GM12801 (cell line): ENCODE measurements around the gene CCT7.

Experiments used
- TF ChIP-seq, protein P1 (sequence below): IDR thresholded peaks from one replicate; pipeline ENCODE4 v1.5.1; 2011; ENCODE audit warnings: control low read depth; ENCODE audit not compliant: insufficient read length; ENCODE audit errors: extremely low read depth

CCT7 gene

DNA sequence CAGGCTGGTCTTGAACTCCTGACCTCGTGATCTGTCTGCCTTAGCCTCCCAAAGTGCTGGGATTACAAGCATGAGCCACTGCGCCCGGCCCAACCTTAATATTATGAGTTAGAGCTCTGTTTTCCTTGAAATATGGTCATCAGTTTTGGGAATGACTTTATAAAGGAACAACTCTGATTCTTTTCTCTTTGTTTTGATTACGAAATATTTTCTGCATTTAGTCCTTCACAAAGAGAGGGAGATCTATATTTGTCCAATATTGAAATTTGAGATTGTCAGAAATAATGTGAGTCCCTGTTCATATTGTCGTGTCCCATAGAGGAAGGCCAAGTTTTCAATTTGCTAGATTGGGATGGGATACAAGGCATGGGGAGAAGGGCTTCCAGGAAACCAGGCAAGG, 16.9 kb upstream of the CCT7 start:
- TF ChIP-seq, protein P1, sequence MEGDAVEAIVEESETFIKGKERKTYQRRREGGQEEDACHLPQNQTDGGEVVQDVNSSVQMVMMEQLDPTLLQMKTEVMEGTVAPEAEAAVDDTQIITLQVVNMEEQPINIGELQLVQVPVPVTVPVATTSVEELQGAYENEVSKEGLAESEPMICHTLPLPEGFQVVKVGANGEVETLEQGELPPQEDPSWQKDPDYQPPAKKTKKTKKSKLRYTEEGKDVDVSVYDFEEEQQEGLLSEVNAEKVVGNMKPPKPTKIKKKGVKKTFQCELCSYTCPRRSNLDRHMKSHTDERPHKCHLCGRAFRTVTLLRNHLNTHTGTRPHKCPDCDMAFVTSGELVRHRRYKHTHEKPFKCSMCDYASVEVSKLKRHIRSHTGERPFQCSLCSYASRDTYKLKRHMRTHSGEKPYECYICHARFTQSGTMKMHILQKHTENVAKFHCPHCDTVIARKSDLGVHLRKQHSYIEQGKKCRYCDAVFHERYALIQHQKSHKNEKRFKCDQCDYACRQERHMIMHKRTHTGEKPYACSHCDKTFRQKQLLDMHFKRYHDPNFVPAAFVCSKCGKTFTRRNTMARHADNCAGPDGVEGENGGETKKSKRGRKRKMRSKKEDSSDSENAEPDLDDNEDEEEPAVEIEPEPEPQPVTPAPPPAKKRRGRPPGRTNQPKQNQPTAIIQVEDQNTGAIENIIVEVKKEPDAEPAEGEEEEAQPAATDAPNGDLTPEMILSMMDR: no peak

DNA sequence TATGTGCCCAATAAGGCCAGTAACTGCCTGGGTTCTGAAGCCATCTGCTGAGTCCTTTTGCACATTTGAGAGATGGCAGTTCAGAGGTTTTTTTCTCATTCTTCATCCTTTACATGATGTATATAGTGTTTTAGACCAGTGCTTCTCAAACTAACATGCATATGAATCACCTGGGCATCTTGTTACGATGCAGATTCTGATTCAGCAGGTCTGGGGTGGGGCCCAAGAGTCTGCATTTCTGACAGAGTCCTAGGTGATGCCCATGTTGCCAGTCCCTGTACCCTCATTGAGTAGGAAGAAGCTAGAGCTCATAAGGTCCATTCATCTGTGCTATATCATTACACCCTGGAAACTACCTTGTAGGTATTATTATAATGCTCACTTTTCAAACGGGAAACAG, 16.3 kb upstream of the CCT7 start:
- TF ChIP-seq, protein P1: no peak

DNA sequence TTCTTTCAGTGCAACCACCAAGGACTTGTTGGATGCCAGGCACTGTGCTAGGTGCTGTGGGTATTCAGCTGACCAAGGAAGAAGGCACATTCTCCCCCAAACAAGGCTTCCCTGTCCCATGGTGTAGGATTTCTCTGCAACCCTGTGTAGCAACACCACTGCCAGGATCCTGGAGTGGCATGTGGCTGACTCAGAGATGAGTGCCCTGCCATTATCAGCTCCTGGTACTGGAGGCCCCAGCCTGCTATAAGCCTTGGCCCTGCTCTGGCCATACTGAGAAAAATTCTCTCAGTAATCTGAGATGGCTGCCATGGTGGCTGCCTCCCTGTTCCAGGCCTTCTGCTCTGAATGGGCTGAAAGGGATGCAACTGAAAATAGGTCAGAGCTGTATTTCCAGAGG, 15.8 kb upstream of the CCT7 start:
- TF ChIP-seq, protein P1: no peak

DNA sequence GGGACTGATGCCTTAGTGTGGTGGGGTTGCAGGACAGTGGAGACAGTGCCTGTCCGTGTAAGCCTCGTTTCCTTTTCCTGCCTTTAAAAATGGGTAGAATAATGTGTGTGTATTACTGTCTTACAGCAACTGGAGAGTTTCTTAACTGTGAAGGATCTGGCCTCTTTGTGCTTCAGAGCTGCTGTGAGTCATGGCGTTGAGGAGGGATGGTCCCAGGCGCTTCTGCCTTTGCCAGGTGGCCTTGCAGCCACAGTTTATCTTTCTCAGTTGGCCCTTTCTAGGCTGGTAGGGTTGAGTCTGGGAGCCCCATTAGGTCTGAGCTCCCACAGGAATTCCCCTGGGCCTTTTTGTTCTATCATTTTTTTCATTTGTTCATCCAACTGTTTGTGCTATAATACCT, 10.3 kb upstream of the CCT7 start:
- TF ChIP-seq, protein P1: no peak

DNA sequence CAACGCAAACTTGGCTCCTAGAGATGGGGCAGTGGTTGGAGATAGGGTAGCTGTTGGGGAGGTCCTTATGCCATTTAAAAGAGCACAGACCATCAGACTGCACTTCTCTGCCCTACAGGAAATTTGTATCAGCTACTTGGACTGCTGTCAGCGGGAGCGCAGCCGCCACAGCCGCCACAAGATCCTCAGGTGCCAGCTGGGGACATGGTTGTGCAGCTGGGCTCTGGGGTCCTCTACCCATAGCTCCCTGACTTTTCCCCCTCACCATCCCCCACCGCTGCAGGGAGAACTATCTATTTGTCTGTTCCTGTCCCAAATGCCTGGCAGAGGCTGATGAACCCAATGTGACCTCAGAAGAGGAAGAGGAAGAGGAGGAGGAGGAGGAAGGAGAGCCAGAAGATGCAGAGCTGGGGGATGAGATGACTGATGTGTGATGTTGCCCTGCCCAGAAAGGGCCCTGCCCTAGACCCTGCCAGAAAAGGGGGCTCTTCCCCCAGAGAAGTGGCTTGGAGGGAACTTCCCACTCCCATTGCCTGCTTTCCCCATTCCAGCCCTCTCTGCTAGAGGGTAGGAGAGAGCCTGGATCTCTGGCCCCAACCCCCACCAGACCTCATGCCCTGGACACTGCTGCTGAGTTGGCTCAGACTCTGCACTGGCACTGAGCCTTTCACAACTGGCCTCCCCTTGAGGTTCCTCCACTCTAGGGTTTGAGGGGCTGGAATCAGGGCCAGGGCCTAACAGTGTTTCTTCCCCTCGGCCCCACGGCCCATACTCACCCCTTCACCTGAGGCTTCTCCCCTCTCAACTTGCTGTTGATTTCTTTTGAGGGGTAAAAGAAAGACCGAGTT, 8.4 kb upstream of the CCT7 start:
- TF ChIP-seq, protein P1: no peak

DNA sequence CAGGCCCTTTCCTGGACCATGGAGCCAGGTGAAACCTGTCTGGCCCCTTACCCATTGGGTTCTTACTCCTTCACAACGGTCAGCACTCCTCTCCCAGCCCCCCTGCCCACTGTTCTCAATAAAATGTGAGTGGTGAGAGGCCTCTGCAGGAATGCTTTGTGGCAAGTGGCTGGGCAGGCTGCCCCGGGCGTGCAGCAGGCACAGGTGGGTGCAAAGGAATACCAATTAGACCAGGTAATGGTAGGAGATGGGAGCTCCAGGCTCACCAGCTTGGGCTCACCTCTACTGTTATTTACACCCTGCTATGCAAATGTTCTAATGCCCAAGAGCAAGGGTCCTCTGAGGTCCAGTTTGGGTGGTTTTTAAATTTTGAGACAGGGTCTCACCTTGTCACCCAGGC, 7.0 kb upstream of the CCT7 start:
- TF ChIP-seq, protein P1: no peak

DNA sequence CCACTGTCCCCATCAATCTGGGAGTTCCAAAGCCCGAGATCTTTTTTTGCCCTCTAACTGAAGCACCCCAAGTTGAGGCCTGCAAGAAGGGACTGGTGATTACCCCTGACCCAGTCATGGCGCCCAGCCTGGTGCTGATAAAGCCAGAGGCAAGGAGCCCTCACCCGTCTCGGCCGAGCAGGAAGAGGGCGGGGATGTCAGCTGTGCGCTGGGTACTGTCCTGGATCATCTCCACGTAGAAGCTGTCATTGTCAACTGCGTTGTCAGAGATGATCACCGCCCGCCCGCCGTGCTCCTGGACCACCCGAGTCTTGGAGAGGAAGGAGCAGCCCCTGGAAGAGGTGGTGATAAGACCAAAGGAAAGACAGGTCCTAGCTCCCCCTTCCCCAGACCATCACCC, 5.5 kb upstream of the CCT7 start:
- TF ChIP-seq, protein P1: no peak
